COLO668 (cell line): Measurements from ENCODE around the gene RACGAP1.

ENCODE experiments used
- DNase-seq: peaks from one replicate; lab custom pipeline; 2025; ENCODE audit not compliant: unreplicated experiment; lab: John Stamatoyannopoulos, UW

Gene RACGAP1, protein sequence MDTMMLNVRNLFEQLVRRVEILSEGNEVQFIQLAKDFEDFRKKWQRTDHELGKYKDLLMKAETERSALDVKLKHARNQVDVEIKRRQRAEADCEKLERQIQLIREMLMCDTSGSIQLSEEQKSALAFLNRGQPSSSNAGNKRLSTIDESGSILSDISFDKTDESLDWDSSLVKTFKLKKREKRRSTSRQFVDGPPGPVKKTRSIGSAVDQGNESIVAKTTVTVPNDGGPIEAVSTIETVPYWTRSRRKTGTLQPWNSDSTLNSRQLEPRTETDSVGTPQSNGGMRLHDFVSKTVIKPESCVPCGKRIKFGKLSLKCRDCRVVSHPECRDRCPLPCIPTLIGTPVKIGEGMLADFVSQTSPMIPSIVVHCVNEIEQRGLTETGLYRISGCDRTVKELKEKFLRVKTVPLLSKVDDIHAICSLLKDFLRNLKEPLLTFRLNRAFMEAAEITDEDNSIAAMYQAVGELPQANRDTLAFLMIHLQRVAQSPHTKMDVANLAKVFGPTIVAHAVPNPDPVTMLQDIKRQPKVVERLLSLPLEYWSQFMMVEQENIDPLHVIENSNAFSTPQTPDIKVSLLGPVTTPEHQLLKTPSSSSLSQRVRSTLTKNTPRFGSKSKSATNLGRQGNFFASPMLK

GRCh38 chr12:50025187-50026059, at the start of gene RACGAP1:
RACGAP1 (minus strand) TSS chr12:50025494; CDS start chr12:50016715, 8,779 bp downstream.
- DNase-seq: peak; percentile 93

DNA sequence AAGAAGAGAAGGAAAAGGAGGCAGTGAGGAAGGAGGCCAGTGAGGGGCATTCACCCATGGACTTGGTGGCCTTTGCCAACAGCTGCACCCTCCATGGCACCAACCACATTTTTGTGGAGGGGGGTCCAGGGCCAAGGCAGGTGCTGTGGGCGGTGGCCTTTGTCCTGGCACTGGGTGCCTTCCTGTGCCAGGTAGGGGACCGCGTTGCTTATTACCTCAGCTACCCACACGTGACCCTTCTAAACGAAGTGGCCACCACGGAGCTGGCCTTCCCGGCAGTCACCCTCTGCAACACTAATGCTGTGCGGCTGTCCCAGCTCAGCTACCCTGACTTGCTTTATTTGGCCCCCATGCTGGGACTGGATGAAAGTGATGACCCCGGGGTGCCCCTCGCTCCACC, 48.4 kb upstream of the RACGAP1 start:
- no peak for DNase-seq

GRCh38 chr12:50073206-50073605, 47.9 kb upstream of the RACGAP1 start:
- peak; percentile 14 for DNase-seq

- DNase-seq: no peak
Observed at GRCh38 chr12:50072198-50072907, 47.1 kb upstream of the RACGAP1 start.

GRCh38 chr12:50070314-50071060, 45.2 kb upstream of the RACGAP1 start:
- peak; percentile 45 for DNase-seq

DNA sequence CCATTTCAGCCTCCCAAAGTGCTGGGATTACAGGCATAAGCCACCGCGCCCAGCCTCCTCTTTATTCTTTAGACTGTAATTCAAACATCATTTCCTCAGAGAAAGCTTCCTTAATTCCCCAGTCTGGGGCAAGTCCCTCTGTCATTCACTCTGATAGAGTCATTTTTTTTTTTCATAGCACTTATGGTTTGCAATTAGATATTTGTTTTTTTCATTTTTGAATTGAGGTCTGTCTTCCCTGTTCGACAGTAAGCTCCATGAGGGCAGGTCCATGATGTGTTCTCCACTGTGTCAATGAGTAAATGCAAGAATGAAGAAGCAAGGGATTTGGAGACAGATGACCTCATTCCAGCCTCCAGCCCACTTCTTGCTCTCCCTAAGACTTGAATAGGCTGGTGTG, 44.2 kb upstream of the RACGAP1 start:
- DNase-seq: no peak

GRCh38 chr12:50069069-50069468, 43.8 kb upstream of the RACGAP1 start:
- no peak for DNase-seq

GRCh38 chr12:50066402-50066801, 41.1 kb upstream of the RACGAP1 start:
- DNase-seq: no peak

- no peak for DNase-seq
Observed at GRCh38 chr12:50065726-50066310, 40.5 kb upstream of the RACGAP1 start.

DNA sequence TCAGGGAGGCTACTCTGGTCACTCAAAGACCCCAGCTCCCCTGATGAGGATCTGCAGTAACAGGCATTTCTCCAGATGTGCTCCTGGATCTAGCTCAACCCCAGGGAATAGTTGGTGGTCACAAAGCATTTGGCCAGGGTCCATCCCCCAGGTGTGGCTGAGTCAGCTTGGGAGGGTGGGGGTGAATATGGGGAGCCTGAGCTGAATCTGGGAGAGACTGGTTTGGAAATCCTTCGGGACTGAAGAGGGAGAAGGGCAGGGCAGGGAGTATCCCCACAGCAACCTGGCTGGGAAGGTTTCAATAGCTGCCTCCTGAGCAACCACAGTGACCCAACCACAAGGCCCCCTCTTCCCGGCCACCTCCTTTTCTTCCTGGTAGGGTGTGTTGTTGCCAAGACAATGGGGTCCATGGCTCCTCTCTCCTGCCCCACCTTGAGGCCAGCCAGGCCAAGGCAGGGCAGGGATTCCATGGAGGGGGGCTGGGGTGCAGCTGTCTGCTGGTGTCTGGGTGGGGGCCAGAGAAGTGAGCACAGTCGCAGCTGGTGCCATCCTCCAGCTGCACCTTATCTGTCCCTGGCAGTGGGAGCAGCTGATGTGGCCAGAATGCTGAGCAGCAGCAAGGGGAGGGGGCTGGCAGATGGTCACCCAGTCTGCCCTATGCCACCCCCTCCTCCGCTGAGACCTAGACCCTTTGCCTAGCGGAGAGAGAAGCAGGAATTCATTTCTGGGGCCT, 37.6 kb upstream of the RACGAP1 start:
- DNase-seq: no peak

GRCh38 chr12:50061946-50062686, 36.8 kb upstream of the RACGAP1 start:
- no peak for DNase-seq

DNA sequence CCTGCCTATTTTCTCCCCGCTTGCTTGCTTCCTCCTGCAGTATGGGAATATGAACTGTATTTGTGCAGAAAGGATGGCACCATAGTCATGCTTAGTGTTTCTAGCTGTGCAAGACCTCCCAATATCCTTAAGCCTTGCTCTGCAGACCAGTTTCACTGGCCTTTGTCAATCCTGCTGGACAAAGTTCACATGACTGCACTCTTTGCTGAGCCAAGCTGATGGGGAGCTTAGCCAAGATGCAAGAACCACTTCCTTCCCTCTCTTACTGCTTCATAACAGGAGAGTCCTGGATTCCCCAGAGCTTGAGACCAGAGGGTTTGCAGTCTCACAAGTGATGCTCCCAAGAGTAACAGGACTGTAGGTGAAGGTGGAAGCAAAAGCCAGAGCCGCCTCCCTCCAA, 35.9 kb upstream of the RACGAP1 start:
- DNase-seq: no peak

- no peak for DNase-seq
Observed at GRCh38 chr12:50060120-50060468, 34.8 kb upstream of the RACGAP1 start.

DNA sequence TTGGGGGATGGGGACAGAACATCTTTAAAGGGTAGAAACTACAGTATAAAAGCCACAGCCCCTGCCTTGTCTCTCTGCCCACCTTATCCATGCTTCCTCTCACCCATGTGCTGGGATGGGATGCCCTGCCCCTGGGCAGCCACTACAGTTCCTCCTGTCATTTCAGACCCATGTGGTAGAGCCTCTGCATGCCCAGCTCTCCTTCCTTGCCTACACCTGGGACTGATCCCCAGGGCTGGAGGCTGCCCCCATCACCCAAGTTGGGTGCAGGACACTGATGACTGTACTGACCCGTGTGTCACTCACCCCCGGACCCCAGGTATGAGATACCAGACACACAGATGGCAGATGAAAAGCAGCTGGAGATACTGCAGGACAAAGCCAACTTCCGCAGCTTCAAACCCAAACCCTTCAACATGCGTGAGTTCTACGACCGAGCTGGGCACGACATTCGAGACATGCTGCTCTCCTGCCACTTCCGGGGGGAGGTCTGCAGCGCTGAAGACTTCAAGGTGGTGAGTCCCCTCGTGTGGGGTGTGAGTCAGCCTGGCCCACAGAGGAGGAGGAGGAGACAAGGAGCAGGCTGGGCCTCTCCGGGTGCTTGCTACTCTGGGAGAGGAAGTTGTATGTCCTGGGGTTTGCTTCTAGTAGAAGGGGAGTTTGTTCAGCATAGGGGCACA, 34.3 kb upstream of the RACGAP1 start:
- no peak for DNase-seq

GRCh38 chr12:50058743-50059312, 33.5 kb upstream of the RACGAP1 start:
- DNase-seq: peak; percentile 9

- no peak for DNase-seq
Observed at GRCh38 chr12:50057896-50058670, 32.8 kb upstream of the RACGAP1 start.
